Measurements from ENCODE around the gene CD200. TPM values are rescaled to one million over a fixed set of nuclear protein-coding genes. Genes with fewer than 3 reads are reported as not detected.

CD200 gene
- total RNA-seq, 1 donor from 2014 or later, result 25.7 TPM

DNA sequence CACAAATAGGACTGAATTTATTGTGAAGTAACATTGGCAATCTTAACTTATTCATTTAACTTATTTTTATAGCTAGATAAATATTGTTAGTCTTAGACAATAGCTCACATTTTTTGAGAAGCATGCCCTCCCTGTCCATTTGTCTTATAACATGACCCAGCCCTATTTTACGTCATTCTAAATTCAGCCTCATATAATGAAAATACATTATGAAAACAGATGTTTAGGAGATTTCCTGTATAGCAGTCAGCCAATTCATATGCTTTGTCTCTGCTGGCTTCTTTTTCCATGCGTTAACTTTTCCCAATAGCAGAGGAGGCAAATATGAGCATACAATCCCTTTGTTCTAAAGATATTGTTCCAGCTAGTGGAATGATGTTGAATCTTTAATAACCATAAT is 29.3 kb downstream of the CD200 start:
- Mint-ChIP-seq H3K9me3 (no peaks in the 10 kb centered on the region), H3K27me3 (ENCODE audit: low read depth) (no peaks in the 10 kb centered on the region)

DNA sequence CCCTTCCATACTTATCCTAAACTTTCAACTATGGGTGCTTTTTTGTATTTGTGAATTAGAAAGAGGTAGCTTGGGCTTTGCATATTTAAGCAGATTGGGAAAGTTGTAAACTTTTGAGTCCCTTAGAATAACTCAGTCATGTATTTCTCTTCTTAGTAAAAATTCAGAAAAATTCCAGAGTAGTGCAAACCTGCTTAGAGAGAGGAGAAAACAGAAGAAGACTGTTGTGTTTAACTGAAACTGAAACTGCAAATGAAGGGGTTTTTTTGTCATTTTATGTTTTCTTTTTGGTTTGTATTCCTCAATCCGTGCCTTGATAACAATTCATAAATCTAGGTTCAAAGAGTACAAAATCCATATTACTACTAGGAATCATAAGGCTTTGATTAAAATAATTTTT is 31.3 kb downstream of the CD200 start:
- DNase-seq (ENCODE audit: low spot score in 2 of 2, unreplicated experiment in 2 of 2), result no peak
- Mint-ChIP-seq H3K4me1 (peaks cover 6% of the 10 kb centered on the region), H3K27ac (no peak overlapping the region), H3K4me3 (no peak overlapping the region), H3K9me3 (no peaks in the 10 kb centered on the region), H3K36me3 (peaks cover 25% of the 10 kb centered on the region), H3K27me3 (ENCODE audit: low read depth) (no peaks in the 10 kb centered on the region)
- TF ChIP-seq, protein P1, sequence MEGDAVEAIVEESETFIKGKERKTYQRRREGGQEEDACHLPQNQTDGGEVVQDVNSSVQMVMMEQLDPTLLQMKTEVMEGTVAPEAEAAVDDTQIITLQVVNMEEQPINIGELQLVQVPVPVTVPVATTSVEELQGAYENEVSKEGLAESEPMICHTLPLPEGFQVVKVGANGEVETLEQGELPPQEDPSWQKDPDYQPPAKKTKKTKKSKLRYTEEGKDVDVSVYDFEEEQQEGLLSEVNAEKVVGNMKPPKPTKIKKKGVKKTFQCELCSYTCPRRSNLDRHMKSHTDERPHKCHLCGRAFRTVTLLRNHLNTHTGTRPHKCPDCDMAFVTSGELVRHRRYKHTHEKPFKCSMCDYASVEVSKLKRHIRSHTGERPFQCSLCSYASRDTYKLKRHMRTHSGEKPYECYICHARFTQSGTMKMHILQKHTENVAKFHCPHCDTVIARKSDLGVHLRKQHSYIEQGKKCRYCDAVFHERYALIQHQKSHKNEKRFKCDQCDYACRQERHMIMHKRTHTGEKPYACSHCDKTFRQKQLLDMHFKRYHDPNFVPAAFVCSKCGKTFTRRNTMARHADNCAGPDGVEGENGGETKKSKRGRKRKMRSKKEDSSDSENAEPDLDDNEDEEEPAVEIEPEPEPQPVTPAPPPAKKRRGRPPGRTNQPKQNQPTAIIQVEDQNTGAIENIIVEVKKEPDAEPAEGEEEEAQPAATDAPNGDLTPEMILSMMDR (IDR thresholded peaks at IDR 0.05; ENCODE audit: unreplicated experiment), result no peak

More for the DNA sequence above, 29.3 kb downstream of the CD200 start:
- no peak for DNase-seq (ENCODE audit: low spot score in 2 of 2, unreplicated experiment in 2 of 2)
- H3K4me3 Mint-ChIP-seq, result no peak overlapping the region
- peaks cover 6% of the 10 kb centered on the region for H3K4me1 Mint-ChIP-seq
- TF ChIP-seq, protein P1 (IDR thresholded peaks at IDR 0.05; ENCODE audit: unreplicated experiment), result no peak
- peaks cover 25% of the 10 kb centered on the region for H3K36me3 Mint-ChIP-seq
- no peak overlapping the region for H3K27ac Mint-ChIP-seq

DNA sequence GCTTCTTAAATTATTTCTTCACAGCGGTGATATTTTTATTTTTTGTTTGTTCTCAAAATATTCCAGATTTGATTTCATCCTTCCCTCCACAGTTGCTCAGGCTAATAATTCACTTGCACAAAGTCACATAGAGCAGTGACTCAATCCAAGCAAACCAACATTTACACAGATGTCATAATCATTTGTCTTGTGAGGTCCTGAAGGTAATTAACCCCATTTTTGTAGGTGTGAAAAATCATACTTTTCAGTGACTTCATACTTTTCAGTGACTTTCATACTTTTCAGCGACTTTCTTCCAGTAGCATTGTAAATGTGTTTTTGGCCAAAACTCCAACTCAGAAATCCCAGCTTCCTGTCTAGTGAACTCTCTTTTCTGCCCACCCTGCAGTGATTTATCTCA is 32.1 kb downstream of the CD200 start:
- no peak overlapping the region for H3K27ac Mint-ChIP-seq
- TF ChIP-seq, protein P1 (IDR thresholded peaks at IDR 0.05; ENCODE audit: unreplicated experiment), result no peak
- H3K27me3 Mint-ChIP-seq (ENCODE audit: low read depth), result no peaks in the 10 kb centered on the region
- H3K36me3 Mint-ChIP-seq, result peaks cover 24% of the 10 kb centered on the region
- no peaks in the 10 kb centered on the region for H3K9me3 Mint-ChIP-seq
- DNase-seq (ENCODE audit: low spot score in 2 of 2, unreplicated experiment in 2 of 2), result no peak
- H3K4me1 Mint-ChIP-seq, result peaks cover 6% of the 10 kb centered on the region
- no peak overlapping the region for H3K4me3 Mint-ChIP-seq

DNA sequence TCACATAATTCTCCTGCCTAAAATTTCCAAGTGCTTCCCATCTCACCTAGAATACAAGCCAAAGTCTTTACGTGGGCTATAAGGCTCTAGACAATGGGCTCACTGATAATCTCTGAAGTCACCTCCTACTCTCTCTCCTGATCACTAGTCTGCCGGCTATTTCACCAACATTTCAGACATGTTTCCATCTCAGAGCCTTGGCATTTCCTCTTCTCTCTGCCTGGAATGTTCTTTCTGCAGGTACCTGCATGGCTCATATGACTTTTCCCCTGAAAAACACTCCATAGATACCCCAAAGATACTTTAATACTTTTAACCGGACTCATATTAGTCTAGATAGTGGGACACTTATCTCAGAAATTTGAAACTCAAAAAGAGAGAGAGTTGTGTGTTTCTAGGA is 32.7 kb downstream of the CD200 start:
- no peak overlapping the region for H3K4me3 Mint-ChIP-seq
- no peaks in the 10 kb centered on the region for H3K27me3 Mint-ChIP-seq (ENCODE audit: low read depth)
- no peaks in the 10 kb centered on the region for H3K9me3 Mint-ChIP-seq
- H3K4me1 Mint-ChIP-seq, result peaks cover 6% of the 10 kb centered on the region
- H3K27ac Mint-ChIP-seq, result no peak overlapping the region
- TF ChIP-seq, protein P1 (IDR thresholded peaks at IDR 0.05; ENCODE audit: unreplicated experiment), result no peak
- peaks cover 21% of the 10 kb centered on the region for H3K36me3 Mint-ChIP-seq
- DNase-seq (ENCODE audit: low spot score in 2 of 2, unreplicated experiment in 2 of 2), result no peak

DNA sequence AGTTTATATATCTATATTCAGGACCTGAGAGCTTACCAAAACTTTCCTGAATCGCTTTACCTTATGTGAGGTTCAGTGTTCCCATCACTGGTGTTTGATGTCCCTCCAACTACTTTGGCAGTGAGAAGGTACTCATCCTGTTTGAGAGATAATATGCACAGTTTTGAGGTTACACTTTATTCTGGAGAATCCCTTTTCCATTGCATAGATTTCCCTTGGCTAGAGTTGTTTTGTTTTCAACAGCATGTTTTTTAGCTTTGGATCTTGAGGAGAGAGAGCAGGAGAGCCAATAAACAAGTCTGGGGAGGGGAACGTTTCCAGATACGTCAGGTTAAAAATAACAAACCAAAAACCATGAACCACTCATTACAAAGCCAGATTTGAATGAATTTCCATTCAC is 33.6 kb downstream of the CD200 start:
- DNase-seq (ENCODE audit: low spot score in 2 of 2, unreplicated experiment in 2 of 2), result no peak
- Mint-ChIP-seq H3K27ac (no peak overlapping the region), H3K27me3 (ENCODE audit: low read depth) (no peaks in the 10 kb centered on the region), H3K4me3 (no peak overlapping the region), H3K36me3 (peaks cover 17% of the 10 kb centered on the region), H3K4me1 (peaks cover 6% of the 10 kb centered on the region), H3K9me3 (no peaks in the 10 kb centered on the region)
- TF ChIP-seq, protein P1 (IDR thresholded peaks at IDR 0.05; ENCODE audit: unreplicated experiment), result no peak

DNA sequence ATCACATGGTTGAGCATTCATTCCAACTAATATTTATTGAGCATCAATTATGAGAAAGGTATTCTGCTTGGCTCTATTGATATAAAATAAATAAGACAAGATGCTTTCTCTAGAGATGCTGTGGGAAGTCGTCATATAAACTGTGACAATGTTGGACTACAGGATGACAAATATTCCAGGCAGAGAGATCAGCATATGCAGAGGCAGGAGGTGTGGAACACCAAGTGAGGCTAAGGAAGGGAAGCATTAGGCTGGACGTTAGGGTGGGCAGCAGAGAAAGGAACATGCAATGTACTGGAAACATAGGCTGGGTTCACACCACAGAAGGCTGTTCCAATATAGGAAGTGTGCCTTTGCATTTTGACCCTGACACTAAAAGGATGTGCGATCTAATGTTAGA is 38.6 kb downstream of the CD200 start:
- Mint-ChIP-seq H3K36me3 (peaks cover 3% of the 10 kb centered on the region), H3K27ac (no peak overlapping the region), H3K9me3 (no peaks in the 10 kb centered on the region), H3K4me3 (no peak overlapping the region), H3K27me3 (ENCODE audit: low read depth) (no peaks in the 10 kb centered on the region), H3K4me1 (peaks cover 7% of the 10 kb centered on the region)
- DNase-seq (ENCODE audit: low spot score in 2 of 2, unreplicated experiment in 2 of 2), result no peak
- TF ChIP-seq, protein P1 (IDR thresholded peaks at IDR 0.05; ENCODE audit: unreplicated experiment), result no peak
